ENCODE data around the gene RSPH4A.

The RSPH4A gene

GRCh38 chr6:116611056-116611455 is 5.2 kb upstream of the RSPH4A start:
- DNase-seq (ENCODE audit: low read depth): no peak
- no peak overlapping the region for H3K4me3 ChIP-seq (ENCODE audit: low read depth, low read length)
- no peak for TF ChIP-seq POLR2A (IDR thresholded peaks at IDR 0.05; ENCODE audit: extremely low read depth, insufficient read length)
- TF ChIP-seq MAX (IDR thresholded peaks at IDR 0.05; ENCODE audit: low read depth, low read length): no peak
- no peak for TF ChIP-seq MYC (IDR thresholded peaks at IDR 0.05; ENCODE audit: low read depth, low read length)
- no peak for TF ChIP-seq CTCF (IDR thresholded peaks at IDR 0.05; ENCODE audit: low read depth, low read length)

GRCh38 chr6:116616737-116617053 is 416 bp downstream of the RSPH4A start:
- TF ChIP-seq POLR2A (IDR thresholded peaks at IDR 0.05; ENCODE audit: extremely low read depth, insufficient read length): no peak
- H3K4me3 ChIP-seq (ENCODE audit: low read depth, low read length): peak overlapping the region; percentile 66
- peak; percentile 10 for DNase-seq (ENCODE audit: low read depth)

- no peak for DNase-seq (ENCODE audit: low read depth)
- no peak for TF ChIP-seq POLR2A (IDR thresholded peaks at IDR 0.05; ENCODE audit: extremely low read depth, insufficient read length)
- TF ChIP-seq MAX (IDR thresholded peaks at IDR 0.05; ENCODE audit: low read depth, low read length): no peak
- no peak for TF ChIP-seq CTCF (IDR thresholded peaks at IDR 0.05; ENCODE audit: low read depth, low read length)
- TF ChIP-seq MYC (IDR thresholded peaks at IDR 0.05; ENCODE audit: low read depth, low read length): no peak
- H3K4me3 ChIP-seq (ENCODE audit: low read depth, low read length): no peak overlapping the region
These were observed 7.9 kb downstream of the RSPH4A start for GRCh38 chr6:116624036-116624805.

GRCh38 chr6:116625872-116626271 is 9.6 kb downstream of the RSPH4A start:
- DNase-seq (ENCODE audit: low read depth): no peak
- TF ChIP-seq MYC (IDR thresholded peaks at IDR 0.05; ENCODE audit: low read depth, low read length): no peak
- TF ChIP-seq MAX (IDR thresholded peaks at IDR 0.05; ENCODE audit: low read depth, low read length): no peak
- no peak for TF ChIP-seq CTCF (IDR thresholded peaks at IDR 0.05; ENCODE audit: low read depth, low read length)
- TF ChIP-seq POLR2A (IDR thresholded peaks at IDR 0.05; ENCODE audit: extremely low read depth, insufficient read length): no peak
- H3K4me3 ChIP-seq (ENCODE audit: low read depth, low read length): no peak overlapping the region

GRCh38 chr6:116629563-116629981 is 13.3 kb downstream of the RSPH4A start:
- H3K4me3 ChIP-seq (ENCODE audit: low read depth, low read length): no peak overlapping the region
- TF ChIP-seq MYC (IDR thresholded peaks at IDR 0.05; ENCODE audit: low read depth, low read length) (no peak), CTCF (IDR thresholded peaks at IDR 0.05; ENCODE audit: low read depth, low read length) (no peak), POLR2A (IDR thresholded peaks at IDR 0.05; ENCODE audit: extremely low read depth, insufficient read length) (no peak), MAX (IDR thresholded peaks at IDR 0.05; ENCODE audit: low read depth, low read length) (no peak)
- DNase-seq (ENCODE audit: low read depth): peak; percentile 42

- no peak for TF ChIP-seq MAX (IDR thresholded peaks at IDR 0.05; ENCODE audit: low read depth, low read length)
- TF ChIP-seq POLR2A (IDR thresholded peaks at IDR 0.05; ENCODE audit: extremely low read depth, insufficient read length): no peak
- TF ChIP-seq MYC (IDR thresholded peaks at IDR 0.05; ENCODE audit: low read depth, low read length): no peak
- TF ChIP-seq CTCF (IDR thresholded peaks at IDR 0.05; ENCODE audit: low read depth, low read length): no peak
- DNase-seq (ENCODE audit: low read depth): no peak
- no peak overlapping the region for H3K4me3 ChIP-seq (ENCODE audit: low read depth, low read length)
These were observed 15.2 kb downstream of the RSPH4A start for GRCh38 chr6:116631379-116631990.
